HEK293 (cell line): Measurements from ENCODE around the gene SFN.

Source experiments
- EGR2 ChIP-seq: fragments of 450-650 bp; formaldehyde crosslinking; IDR thresholded peaks from 2 replicates; pipeline ENCODE4 v1.5.1; 2016; ENCODE audit warnings: low read depth, missing biosample characterization, missing genetic modification characterization
- KLF9 ChIP-seq: fragments of 450-650 bp; formaldehyde crosslinking; IDR thresholded peaks from 2 replicates; pipeline ENCODE4 v1.5.1; 2016; ENCODE audit warnings: missing biosample characterization, missing genetic modification characterization, low read depth
- WT1 ChIP-seq: fragments of 450-650 bp; formaldehyde crosslinking; IDR thresholded peaks from 2 replicates; pipeline ENCODE4 v1.5.1; 2016; ENCODE audit warnings: missing biosample characterization, missing genetic modification characterization
- ZBTB8A ChIP-seq: fragments of 450-650 bp; formaldehyde crosslinking; IDR thresholded peaks from 2 replicates; pipeline ENCODE4 v1.5.1; 2016; ENCODE audit warnings: missing biosample characterization, missing genetic modification characterization
- ZNF2 ChIP-seq: fragments of 450-650 bp; formaldehyde crosslinking; IDR thresholded peaks from 2 replicates; pipeline ENCODE4 v1.5.1; 2016; ENCODE audit warnings: missing biosample characterization, missing genetic modification characterization
- ZNF221 ChIP-seq: fragments of 450-650 bp; formaldehyde crosslinking; IDR thresholded peaks from 2 replicates; pipeline ENCODE4 v1.5.1; 2017; ENCODE audit warnings: missing biosample characterization, missing genetic modification characterization, borderline replicate concordance
- ZNF433 ChIP-seq: fragments of 450-650 bp; formaldehyde crosslinking; IDR thresholded peaks from 2 replicates; pipeline ENCODE4 v1.5.1; 2016; ENCODE audit warnings: missing biosample characterization, missing genetic modification characterization, low read depth
- ZNF600 ChIP-seq: fragments of 450-650 bp; formaldehyde crosslinking; IDR thresholded peaks from 2 replicates; pipeline ENCODE4 v1.5.1; 2016; ENCODE audit warnings: missing biosample characterization, missing genetic modification characterization
- ZNF623 ChIP-seq: fragments of 450-650 bp; formaldehyde crosslinking; IDR thresholded peaks from 2 replicates; pipeline ENCODE4 v1.5.1; 2016; ENCODE audit warnings: missing biosample characterization, missing genetic modification characterization
- ZNF664 ChIP-seq: fragments of 450-650 bp; formaldehyde crosslinking; IDR thresholded peaks from 2 replicates; pipeline ENCODE4 v1.5.1; 2016; ENCODE audit warnings: missing biosample characterization, missing genetic modification characterization
- ZSCAN23 ChIP-seq: fragments of 450-650 bp; formaldehyde crosslinking; IDR thresholded peaks from 2 replicates; pipeline ENCODE4 v1.5.1; 2016; ENCODE audit warnings: missing biosample characterization, missing genetic modification characterization
- ZXDB ChIP-seq: fragments of 450-650 bp; formaldehyde crosslinking; IDR thresholded peaks from 2 replicates; pipeline ENCODE4 v1.5.1; 2016; ENCODE audit warnings: missing biosample characterization, missing genetic modification characterization
- TF ChIP-seq, protein P1 (sequence below): fragments of 450-650 bp; formaldehyde crosslinking; conservative IDR thresholded peaks from 2 replicates; pipeline ENCODE4 v1.5.1; 2016; ENCODE audit warnings: low read depth, missing biosample characterization, missing genetic modification characterization
- TF ChIP-seq, protein P2 (sequence below): fragments of 450-650 bp; formaldehyde crosslinking; IDR thresholded peaks from 2 replicates; pipeline ENCODE4 v1.5.1; 2016; ENCODE audit warnings: missing biosample characterization, missing genetic modification characterization
- TF ChIP-seq, protein P3 (sequence below): fragments of 450-650 bp; formaldehyde crosslinking; IDR thresholded peaks from 2 replicates; pipeline ENCODE4 v1.5.1; 2016; ENCODE audit warnings: missing biosample characterization, missing genetic modification characterization
- TF ChIP-seq, protein P4 (sequence below): fragments of 450-650 bp; formaldehyde crosslinking; IDR thresholded peaks from 2 replicates; pipeline ENCODE4 v1.5.1; 2016; ENCODE audit warnings: missing biosample characterization, missing genetic modification characterization
- TF ChIP-seq, protein P5 (sequence below): fragments of 450-650 bp; formaldehyde crosslinking; IDR thresholded peaks from 2 replicates; pipeline ENCODE4 v1.5.1; 2016; ENCODE audit warnings: missing biosample characterization, missing genetic modification characterization, borderline replicate concordance
- TF ChIP-seq, protein P6 (sequence below): fragments of 450-650 bp; formaldehyde crosslinking; IDR thresholded peaks from 2 replicates; pipeline ENCODE4 v1.5.1; 2016; ENCODE audit warnings: missing biosample characterization, missing genetic modification characterization
- TF ChIP-seq, protein P7 (sequence below): fragments of 450-650 bp; formaldehyde crosslinking; IDR thresholded peaks from 2 replicates; pipeline ENCODE4 v1.5.1; 2016; ENCODE audit warnings: missing biosample characterization, missing genetic modification characterization

The SFN gene

DNA sequence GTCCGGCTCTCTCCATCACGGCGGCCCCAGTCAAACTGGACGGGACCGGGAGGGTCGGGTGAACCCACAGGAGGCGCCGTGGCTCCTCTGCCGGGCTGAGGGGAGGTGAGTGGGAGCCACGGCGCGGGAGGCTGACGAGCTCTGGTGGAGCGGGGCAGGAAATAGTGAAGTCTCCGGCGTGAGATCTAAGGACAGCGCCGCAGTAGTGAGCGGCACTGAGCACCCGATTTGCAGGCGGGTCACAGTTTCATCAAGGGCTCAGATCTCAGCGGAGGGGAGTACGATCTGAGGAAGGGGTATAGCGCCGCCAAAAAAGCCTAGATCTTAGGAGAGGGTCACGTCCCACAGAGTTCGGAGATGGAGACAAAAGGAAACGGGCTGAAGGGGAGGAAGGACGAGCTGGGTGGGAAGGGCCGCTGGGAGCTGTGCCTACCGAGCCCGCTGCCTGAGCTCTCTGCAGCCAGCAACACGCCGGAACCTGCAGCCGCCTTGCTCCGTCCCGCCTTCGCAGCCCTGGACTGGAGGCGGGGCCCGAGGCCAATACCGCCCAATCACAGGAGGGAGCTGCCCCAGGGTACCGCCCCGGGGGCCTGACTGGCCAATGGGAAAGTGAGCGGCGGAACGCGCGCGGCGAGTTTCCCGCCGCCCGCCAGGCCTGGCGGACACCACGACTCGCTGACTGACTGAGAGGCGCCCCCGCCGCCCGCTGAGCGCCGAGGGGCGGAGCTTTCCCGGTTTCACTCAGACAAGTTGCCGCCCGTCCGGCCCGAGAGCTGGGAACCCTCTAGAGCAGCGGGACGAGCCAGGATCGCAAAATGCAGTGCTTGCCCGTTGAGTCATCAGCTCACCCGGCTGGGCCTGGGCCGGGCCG is 1.9 kb downstream of the SFN start (continued):
- TF ChIP-seq, protein P1, sequence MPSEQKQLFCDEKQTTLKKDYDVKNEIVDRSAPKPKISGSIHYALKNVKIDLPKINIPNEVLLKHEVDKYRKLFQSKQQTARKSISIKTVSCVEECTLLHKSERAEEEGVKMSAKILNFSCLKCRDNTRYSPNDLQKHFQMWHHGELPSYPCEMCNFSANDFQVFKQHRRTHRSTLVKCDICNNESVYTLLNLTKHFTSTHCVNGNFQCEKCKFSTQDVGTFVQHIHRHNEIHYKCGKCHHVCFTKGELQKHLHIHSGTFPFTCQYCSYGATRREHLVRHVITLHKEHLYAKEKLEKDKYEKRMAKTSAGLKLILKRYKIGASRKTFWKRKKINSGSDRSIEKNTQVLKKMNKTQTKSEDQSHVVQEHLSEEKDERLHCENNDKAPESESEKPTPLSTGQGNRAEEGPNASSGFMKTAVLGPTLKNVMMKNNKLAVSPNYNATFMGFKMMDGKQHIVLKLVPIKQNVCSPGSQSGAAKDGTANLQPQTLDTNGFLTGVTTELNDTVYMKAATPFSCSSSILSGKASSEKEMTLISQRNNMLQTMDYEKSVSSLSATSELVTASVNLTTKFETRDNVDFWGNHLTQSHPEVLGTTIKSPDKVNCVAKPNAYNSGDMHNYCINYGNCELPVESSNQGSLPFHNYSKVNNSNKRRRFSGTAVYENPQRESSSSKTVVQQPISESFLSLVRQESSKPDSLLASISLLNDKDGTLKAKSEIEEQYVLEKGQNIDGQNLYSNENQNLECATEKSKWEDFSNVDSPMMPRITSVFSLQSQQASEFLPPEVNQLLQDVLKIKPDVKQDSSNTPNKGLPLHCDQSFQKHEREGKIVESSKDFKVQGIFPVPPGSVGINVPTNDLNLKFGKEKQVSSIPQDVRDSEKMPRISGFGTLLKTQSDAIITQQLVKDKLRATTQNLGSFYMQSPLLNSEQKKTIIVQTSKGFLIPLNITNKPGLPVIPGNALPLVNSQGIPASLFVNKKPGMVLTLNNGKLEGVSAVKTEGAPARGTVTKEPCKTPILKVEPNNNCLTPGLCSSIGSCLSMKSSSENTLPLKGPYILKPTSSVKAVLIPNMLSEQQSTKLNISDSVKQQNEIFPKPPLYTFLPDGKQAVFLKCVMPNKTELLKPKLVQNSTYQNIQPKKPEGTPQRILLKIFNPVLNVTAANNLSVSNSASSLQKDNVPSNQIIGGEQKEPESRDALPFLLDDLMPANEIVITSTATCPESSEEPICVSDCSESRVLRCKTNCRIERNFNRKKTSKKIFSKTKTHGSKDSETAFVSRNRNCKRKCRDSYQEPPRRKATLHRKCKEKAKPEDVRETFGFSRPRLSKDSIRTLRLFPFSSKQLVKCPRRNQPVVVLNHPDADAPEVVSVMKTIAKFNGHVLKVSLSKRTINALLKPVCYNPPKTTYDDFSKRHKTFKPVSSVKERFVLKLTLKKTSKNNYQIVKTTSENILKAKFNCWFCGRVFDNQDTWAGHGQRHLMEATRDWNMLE (tag by site-specific recombination): peak; percentile 41
- no peak for TF ChIP-seq ZNF221 (tag by site-specific recombination)
- peak; percentile 97 for TF ChIP-seq ZNF600 (tag by site-specific recombination)
- TF ChIP-seq KLF9 (tag by site-specific recombination): peak; percentile 41; the same call in 1 of the 2 replicates
- TF ChIP-seq, protein P2, sequence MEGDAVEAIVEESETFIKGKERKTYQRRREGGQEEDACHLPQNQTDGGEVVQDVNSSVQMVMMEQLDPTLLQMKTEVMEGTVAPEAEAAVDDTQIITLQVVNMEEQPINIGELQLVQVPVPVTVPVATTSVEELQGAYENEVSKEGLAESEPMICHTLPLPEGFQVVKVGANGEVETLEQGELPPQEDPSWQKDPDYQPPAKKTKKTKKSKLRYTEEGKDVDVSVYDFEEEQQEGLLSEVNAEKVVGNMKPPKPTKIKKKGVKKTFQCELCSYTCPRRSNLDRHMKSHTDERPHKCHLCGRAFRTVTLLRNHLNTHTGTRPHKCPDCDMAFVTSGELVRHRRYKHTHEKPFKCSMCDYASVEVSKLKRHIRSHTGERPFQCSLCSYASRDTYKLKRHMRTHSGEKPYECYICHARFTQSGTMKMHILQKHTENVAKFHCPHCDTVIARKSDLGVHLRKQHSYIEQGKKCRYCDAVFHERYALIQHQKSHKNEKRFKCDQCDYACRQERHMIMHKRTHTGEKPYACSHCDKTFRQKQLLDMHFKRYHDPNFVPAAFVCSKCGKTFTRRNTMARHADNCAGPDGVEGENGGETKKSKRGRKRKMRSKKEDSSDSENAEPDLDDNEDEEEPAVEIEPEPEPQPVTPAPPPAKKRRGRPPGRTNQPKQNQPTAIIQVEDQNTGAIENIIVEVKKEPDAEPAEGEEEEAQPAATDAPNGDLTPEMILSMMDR: peak; percentile 76
- no peak for TF ChIP-seq ZNF664
- TF ChIP-seq WT1 (tag by site-specific recombination): no peak
- TF ChIP-seq ZXDB (tag by site-specific recombination): peak; percentile 70
- no peak for TF ChIP-seq ZNF623 (tag by site-specific recombination)
- TF ChIP-seq, protein P3, sequence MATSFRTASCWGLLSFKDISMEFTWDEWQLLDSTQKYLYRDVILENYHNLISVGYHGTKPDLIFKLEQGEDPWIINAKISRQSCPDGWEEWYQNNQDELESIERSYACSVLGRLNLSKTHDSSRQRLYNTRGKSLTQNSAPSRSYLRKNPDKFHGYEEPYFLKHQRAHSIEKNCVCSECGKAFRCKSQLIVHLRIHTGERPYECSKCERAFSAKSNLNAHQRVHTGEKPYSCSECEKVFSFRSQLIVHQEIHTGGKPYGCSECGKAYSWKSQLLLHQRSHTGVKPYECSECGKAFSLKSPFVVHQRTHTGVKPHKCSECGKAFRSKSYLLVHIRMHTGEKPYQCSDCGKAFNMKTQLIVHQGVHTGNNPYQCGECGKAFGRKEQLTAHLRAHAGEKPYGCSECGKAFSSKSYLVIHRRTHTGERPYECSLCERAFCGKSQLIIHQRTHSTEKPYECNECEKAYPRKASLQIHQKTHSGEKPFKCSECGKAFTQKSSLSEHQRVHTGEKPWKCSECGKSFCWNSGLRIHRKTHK (tag by site-specific recombination): no peak
- TF ChIP-seq ZNF2: no peak; the same call in none of the 2 replicates
- TF ChIP-seq, protein P4, sequence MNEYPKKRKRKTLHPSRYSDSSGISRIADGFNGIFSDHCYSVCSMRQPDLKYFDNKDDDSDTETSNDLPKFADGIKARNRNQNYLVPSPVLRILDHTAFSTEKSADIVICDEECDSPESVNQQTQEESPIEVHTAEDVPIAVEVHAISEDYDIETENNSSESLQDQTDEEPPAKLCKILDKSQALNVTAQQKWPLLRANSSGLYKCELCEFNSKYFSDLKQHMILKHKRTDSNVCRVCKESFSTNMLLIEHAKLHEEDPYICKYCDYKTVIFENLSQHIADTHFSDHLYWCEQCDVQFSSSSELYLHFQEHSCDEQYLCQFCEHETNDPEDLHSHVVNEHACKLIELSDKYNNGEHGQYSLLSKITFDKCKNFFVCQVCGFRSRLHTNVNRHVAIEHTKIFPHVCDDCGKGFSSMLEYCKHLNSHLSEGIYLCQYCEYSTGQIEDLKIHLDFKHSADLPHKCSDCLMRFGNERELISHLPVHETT (tag by site-specific recombination): peak; percentile 39; the same call in 1 of the 2 replicates
- peak; percentile 92 for TF ChIP-seq ZBTB8A (tag by site-specific recombination)
- TF ChIP-seq, protein P5, sequence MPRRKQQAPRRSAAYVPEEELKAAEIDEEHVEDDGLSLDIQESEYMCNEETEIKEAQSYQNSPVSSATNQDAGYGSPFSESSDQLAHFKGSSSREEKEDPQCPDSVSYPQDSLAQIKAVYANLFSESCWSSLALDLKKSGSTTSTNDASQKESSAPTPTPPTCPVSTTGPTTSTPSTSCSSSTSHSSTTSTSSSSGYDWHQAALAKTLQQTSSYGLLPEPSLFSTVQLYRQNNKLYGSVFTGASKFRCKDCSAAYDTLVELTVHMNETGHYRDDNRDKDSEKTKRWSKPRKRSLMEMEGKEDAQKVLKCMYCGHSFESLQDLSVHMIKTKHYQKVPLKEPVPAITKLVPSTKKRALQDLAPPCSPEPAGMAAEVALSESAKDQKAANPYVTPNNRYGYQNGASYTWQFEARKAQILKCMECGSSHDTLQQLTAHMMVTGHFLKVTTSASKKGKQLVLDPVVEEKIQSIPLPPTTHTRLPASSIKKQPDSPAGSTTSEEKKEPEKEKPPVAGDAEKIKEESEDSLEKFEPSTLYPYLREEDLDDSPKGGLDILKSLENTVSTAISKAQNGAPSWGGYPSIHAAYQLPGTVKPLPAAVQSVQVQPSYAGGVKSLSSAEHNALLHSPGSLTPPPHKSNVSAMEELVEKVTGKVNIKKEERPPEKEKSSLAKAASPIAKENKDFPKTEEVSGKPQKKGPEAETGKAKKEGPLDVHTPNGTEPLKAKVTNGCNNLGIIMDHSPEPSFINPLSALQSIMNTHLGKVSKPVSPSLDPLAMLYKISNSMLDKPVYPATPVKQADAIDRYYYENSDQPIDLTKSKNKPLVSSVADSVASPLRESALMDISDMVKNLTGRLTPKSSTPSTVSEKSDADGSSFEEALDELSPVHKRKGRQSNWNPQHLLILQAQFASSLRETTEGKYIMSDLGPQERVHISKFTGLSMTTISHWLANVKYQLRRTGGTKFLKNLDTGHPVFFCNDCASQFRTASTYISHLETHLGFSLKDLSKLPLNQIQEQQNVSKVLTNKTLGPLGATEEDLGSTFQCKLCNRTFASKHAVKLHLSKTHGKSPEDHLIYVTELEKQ (tag by site-specific recombination): peak; percentile 6; the same call in 1 of the 2 replicates
- no peak for TF ChIP-seq ZSCAN23 (tag by site-specific recombination)
- no peak for TF ChIP-seq ZNF433 (tag by site-specific recombination)
- TF ChIP-seq, protein P6, sequence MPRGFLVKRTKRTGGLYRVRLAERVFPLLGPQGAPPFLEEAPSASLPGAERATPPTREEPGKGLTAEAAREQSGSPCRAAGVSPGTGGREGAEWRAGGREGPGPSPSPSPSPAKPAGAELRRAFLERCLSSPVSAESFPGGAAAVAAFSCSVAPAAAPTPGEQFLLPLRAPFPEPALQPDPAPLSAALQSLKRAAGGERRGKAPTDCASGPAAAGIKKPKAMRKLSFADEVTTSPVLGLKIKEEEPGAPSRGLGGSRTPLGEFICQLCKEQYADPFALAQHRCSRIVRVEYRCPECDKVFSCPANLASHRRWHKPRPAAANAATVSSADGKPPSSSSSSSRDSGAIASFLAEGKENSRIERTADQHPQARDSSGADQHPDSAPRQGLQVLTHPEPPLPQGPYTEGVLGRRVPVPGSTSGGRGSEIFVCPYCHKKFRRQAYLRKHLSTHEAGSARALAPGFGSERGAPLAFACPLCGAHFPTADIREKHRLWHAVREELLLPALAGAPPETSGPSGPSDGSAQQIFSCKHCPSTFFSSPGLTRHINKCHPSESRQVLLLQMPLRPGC (tag by site-specific recombination): peak; percentile 48; the same call in 1 of the 2 replicates
- TF ChIP-seq, protein P7, sequence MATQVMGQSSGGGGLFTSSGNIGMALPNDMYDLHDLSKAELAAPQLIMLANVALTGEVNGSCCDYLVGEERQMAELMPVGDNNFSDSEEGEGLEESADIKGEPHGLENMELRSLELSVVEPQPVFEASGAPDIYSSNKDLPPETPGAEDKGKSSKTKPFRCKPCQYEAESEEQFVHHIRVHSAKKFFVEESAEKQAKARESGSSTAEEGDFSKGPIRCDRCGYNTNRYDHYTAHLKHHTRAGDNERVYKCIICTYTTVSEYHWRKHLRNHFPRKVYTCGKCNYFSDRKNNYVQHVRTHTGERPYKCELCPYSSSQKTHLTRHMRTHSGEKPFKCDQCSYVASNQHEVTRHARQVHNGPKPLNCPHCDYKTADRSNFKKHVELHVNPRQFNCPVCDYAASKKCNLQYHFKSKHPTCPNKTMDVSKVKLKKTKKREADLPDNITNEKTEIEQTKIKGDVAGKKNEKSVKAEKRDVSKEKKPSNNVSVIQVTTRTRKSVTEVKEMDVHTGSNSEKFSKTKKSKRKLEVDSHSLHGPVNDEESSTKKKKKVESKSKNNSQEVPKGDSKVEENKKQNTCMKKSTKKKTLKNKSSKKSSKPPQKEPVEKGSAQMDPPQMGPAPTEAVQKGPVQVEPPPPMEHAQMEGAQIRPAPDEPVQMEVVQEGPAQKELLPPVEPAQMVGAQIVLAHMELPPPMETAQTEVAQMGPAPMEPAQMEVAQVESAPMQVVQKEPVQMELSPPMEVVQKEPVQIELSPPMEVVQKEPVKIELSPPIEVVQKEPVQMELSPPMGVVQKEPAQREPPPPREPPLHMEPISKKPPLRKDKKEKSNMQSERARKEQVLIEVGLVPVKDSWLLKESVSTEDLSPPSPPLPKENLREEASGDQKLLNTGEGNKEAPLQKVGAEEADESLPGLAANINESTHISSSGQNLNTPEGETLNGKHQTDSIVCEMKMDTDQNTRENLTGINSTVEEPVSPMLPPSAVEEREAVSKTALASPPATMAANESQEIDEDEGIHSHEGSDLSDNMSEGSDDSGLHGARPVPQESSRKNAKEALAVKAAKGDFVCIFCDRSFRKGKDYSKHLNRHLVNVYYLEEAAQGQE: no peak
- peak; percentile 67 for TF ChIP-seq EGR2 (tag by site-specific recombination)
